ENCODE data around the gene TEAD3.

GRCh38 chr6:35483490-35483889 is 13.4 kb downstream of the TEAD3 start:
- TF ChIP-seq EZH2 (IDR thresholded peaks at IDR 0.05) (no peak), POLR2AphosphoS5 (IDR thresholded peaks at IDR 0.05; ENCODE audit: borderline replicate concordance, low read depth, low read length) (no peak)
